EH (cell line): ENCODE results near the gene NEK11.

Experiments used
- DNase-seq: peaks from one replicate; pipeline ENCODE4 v3.0.0-alpha.2; 2015; ENCODE audit warnings: low read depth

Gene NEK11

GRCh38 chr3:131140891-131141290 lies 114.2 kb downstream of the NEK11 start:
- DNase-seq, result peak; percentile 54

GRCh38 chr3:131141770-131142169 lies 115.1 kb downstream of the NEK11 start:
- no peak for DNase-seq

GRCh38 chr3:131142580-131142979 lies 115.9 kb downstream of the NEK11 start:
- peak; percentile 17 for DNase-seq

GRCh38 chr3:131143802-131144201 lies 117.1 kb downstream of the NEK11 start:
- no peak for DNase-seq

GRCh38 chr3:131147534-131147933 lies 120.9 kb downstream of the NEK11 start:
- no peak for DNase-seq

- DNase-seq, result no peak
These were observed 131.8 kb downstream of the NEK11 start for GRCh38 chr3:131158434-131158833.

GRCh38 chr3:131162516-131162915 lies 135.8 kb downstream of the NEK11 start:
- DNase-seq, result no peak

GRCh38 chr3:131167867-131168266 lies 141.2 kb downstream of the NEK11 start:
- DNase-seq, result no peak

- DNase-seq, result no peak
These were observed 142.7 kb downstream of the NEK11 start for GRCh38 chr3:131169331-131169730.

GRCh38 chr3:131172502-131173200 lies 146.0 kb downstream of the NEK11 start:
- no peak for DNase-seq

- peak; percentile 31 for DNase-seq
These were observed 148.1 kb downstream of the NEK11 start for GRCh38 chr3:131174752-131175151.

- no peak for DNase-seq
These were observed 152.2 kb downstream of the NEK11 start for GRCh38 chr3:131178710-131179375.

- DNase-seq, result no peak
These were observed 166.0 kb downstream of the NEK11 start for GRCh38 chr3:131192701-131193100.

- DNase-seq, result no peak
These were observed 167.1 kb downstream of the NEK11 start for GRCh38 chr3:131193641-131194238.

GRCh38 chr3:131194816-131195215 lies 168.1 kb downstream of the NEK11 start:
- DNase-seq, result no peak

GRCh38 chr3:131200636-131201199 lies 174.0 kb downstream of the NEK11 start:
- no peak for DNase-seq

- no peak for DNase-seq
These were observed 189.7 kb downstream of the NEK11 start for GRCh38 chr3:131216330-131216729.

GRCh38 chr3:131216801-131217200 lies 190.1 kb downstream of the NEK11 start:
- peak; percentile 87 for DNase-seq

- DNase-seq, result peak; percentile 58
These were observed 190.6 kb downstream of the NEK11 start for GRCh38 chr3:131217296-131217741.

- DNase-seq, result peak; percentile 68
These were observed 191.5 kb downstream of the NEK11 start for GRCh38 chr3:131218196-131218595.

GRCh38 chr3:131221731-131222130 lies 195.1 kb downstream of the NEK11 start:
- DNase-seq, result peak; percentile 90

- DNase-seq, result no peak
These were observed 195.9 kb downstream of the NEK11 start for GRCh38 chr3:131222599-131222998.
